Mesenchymal stem cell (in vitro differentiated cells and primary cell): ENCODE results near the gene ASTN2.
"Not testable (repeated sequence)": the region's sequence is repeated elsewhere in the genome, so short reads cannot be mapped to it uniquely, and the experiment has no call there.

Experiments
- DNase-seq: peaks from one replicate; pipeline ENCODE4 v3.0.0-alpha.2; 2013
- H2AFZ ChIP-seq: one replicate; pipeline ENCODE4 v1.6.1; 2013; ENCODE audit warnings: low read depth, mild to moderate bottlenecking, control low read depth, inconsistent platforms, low read length, moderate library complexity
- H2AK5ac ChIP-seq: 2 replicates; pipeline ENCODE4 v1.6.1; 2013; ENCODE audit warnings: low read length, moderate library complexity, mild to moderate bottlenecking, inconsistent platforms; ENCODE audit not compliant: severe bottlenecking
- H2BK120ac ChIP-seq: one replicate; pipeline ENCODE4 v1.6.1; 2013; ENCODE audit warnings: low read depth, mild to moderate bottlenecking, inconsistent platforms, low read length, moderate library complexity
- H2BK12ac ChIP-seq, 2 experiments: one replicate each; pipeline ENCODE4 v1.6.1; 2013; ENCODE audit warnings: inconsistent platforms in 2 of 2, low read length in 2 of 2, mild to moderate bottlenecking in 2 of 2, moderate library complexity in 2 of 2, control low read depth in 1 of 2
- H2BK15ac ChIP-seq: one replicate; pipeline ENCODE4 v1.6.1; 2013; ENCODE audit warnings: mild to moderate bottlenecking, low read depth, inconsistent platforms; ENCODE audit not compliant: poor library complexity, severe bottlenecking
- H2BK5ac ChIP-seq: 2 replicates; pipeline ENCODE4 v1.6.1; 2013; ENCODE audit warnings: low read depth, mild to moderate bottlenecking, low read length, control low read depth, inconsistent platforms; ENCODE audit not compliant: poor library complexity, severe bottlenecking
- H3K14ac ChIP-seq, 2 experiments: one replicate each; pipeline ENCODE4 v1.6.1; 2013; ENCODE audit warnings: inconsistent platforms in 2 of 2, low read length in 2 of 2, control low read depth in 1 of 2, mild to moderate bottlenecking in 1 of 2, moderate library complexity in 1 of 2
- H3K18ac ChIP-seq, 2 experiments: one replicate each; pipeline ENCODE4 v1.6.1; 2013; ENCODE audit warnings: inconsistent platforms in 2 of 2, low read length in 2 of 2, control low read depth in 1 of 2, low read depth in 1 of 2, mild to moderate bottlenecking in 1 of 2
- H3K23ac ChIP-seq, 2 experiments: one replicate each; pipeline ENCODE4 v1.6.1; 2013; ENCODE audit warnings: inconsistent platforms in 2 of 2, low read length in 2 of 2, mild to moderate bottlenecking in 2 of 2, moderate library complexity in 2 of 2, control low read depth in 1 of 2
- H3K27ac ChIP-seq: 2 replicates; pipeline ENCODE4 v1.5.1; 2013; ENCODE audit warnings: mild to moderate bottlenecking, moderate library complexity, low read length, control low read depth, inconsistent platforms; ENCODE audit not compliant: poor library complexity, severe bottlenecking
- H3K27me3 ChIP-seq, 2 experiments: 2 replicates each; pipeline versions ENCODE4 v1.6.1 to v1.7.0; 2013; ENCODE audit warnings: low read length in 2 of 2, mild to moderate bottlenecking in 2 of 2, moderate library complexity in 2 of 2, control low read depth in 1 of 2, inconsistent platforms in 1 of 2; ENCODE audit not compliant: control insufficient read depth in 1 of 2, insufficient read depth in 1 of 2
- H3K36me3 ChIP-seq, 2 experiments: 2 replicates each; pipeline versions ENCODE4 v1.6.1 to v1.7.0; 2013; ENCODE audit warnings: low read length in 2 of 2, control low read depth in 1 of 2, inconsistent platforms in 1 of 2, low read depth in 1 of 2, mild to moderate bottlenecking in 1 of 2; ENCODE audit not compliant: insufficient read depth in 2 of 2, control insufficient read depth in 1 of 2
- H3K4ac ChIP-seq, 2 experiments: one replicate each; pipeline ENCODE4 v1.6.1; 2013; ENCODE audit warnings: inconsistent platforms in 2 of 2, low read length in 2 of 2, mild to moderate bottlenecking in 2 of 2, moderate library complexity in 2 of 2, control low read depth in 1 of 2, low read depth in 1 of 2
- H3K4me1 ChIP-seq: 2 replicates; pipeline ENCODE4 v1.6.1; 2013; ENCODE audit warnings: low read depth, low read length, control low read depth; ENCODE audit not compliant: control insufficient read depth, insufficient read depth
- H3K4me2 ChIP-seq: 2 replicates; pipeline ENCODE4 v1.6.1; 2013; ENCODE audit warnings: low read length, mild to moderate bottlenecking, inconsistent platforms; ENCODE audit not compliant: poor library complexity, severe bottlenecking
- H3K4me3 ChIP-seq, 2 experiments: 2 replicates each; pipeline versions ENCODE4 v1.5.1 to v1.7.0; 2013; ENCODE audit warnings: low read length in 2 of 2, mild to moderate bottlenecking in 2 of 2, control low read depth in 1 of 2, low read depth in 1 of 2; ENCODE audit not compliant: insufficient read depth in 1 of 2
- H3K79me1 ChIP-seq: replicated peaks from 2 replicates; pipeline ENCODE4 v1.6.1; 2013; ENCODE audit warnings: mild to moderate bottlenecking, control low read depth, low read length, inconsistent platforms; ENCODE audit not compliant: poor library complexity, severe bottlenecking
- H3K9ac ChIP-seq: 2 replicates; pipeline ENCODE4 v1.7.0; 2013; ENCODE audit warnings: mild to moderate bottlenecking, low read length, moderate library complexity
- H3K9me3 ChIP-seq: 2 replicates; pipeline ENCODE4 v1.7.0; 2013; ENCODE audit warnings: mild to moderate bottlenecking, low read length; ENCODE audit not compliant: control insufficient read depth
- H4K8ac ChIP-seq: one replicate; pipeline ENCODE4 v1.6.1; 2013; ENCODE audit warnings: inconsistent platforms, mild to moderate bottlenecking, low read length, moderate library complexity
- H4K91ac ChIP-seq: one replicate; pipeline ENCODE4 v1.6.1; 2013; ENCODE audit warnings: mild to moderate bottlenecking, low read length, inconsistent platforms
- WGBS: methylation state at CpG from one replicate; pipeline ENCODE4 v1.1.7; 2013; ENCODE audit warnings: mixed read lengths; 5-methylcytosine and 5-hydroxymethylcytosine counted together

ASTN2 gene

DNA sequence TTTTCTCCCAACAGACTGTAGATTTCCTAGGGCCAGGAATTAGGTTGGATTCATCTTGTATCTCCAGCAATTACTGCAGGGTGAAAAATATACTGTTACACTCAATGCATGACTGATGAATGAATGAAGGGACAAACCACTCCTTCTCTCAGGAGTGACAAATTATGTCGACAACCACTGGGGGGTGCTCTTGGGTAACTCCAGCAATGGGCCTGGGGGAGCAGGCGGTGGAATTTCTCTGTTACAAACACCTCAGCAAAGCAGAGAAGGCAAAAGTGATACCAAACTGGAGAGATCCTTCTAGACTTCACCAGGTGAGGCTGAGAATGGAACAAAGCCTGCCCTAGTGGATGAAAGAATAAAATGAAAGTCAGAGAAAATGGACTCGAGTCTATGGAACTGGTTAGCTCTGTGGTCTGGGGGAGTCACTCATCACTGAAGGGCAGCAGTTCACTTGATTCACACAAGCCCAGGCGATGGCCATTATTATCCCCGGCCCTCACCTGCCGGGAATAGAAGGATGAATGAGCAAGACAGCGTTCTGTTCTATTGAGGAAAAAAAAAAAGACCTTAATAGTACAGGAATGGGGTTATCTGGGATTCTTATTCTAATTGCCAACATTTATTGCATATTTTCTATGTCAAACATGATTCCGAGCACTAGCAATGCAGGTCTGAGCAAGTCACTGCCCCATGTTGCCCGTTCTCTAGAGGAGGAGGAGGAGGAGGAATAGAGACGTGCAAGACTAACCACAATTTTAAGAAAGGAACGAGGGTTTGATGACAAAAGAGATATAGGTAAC lies 341.1 kb downstream of the ASTN2 start:
- no peak overlapping the region for H2AFZ ChIP-seq
- no peak overlapping the region for H3K18ac ChIP-seq
- H3K9me3 ChIP-seq: no peaks in the 10 kb centered on the region
- H3K23ac ChIP-seq: no peak overlapping the region
- DNase-seq: peak; percentile 34
- H2BK120ac ChIP-seq: no peak overlapping the region
- H3K4ac ChIP-seq: no peak overlapping the region
- H3K4me2 ChIP-seq: no peak overlapping the region
- no peak overlapping the region for H3K27ac ChIP-seq
- H2BK15ac ChIP-seq: no peak overlapping the region
- no peak overlapping the region for H3K4me3 ChIP-seq
- H2AK5ac ChIP-seq: no peak overlapping the region
- H3K27me3 ChIP-seq: peaks cover 0 to 9% of the 10 kb centered on the region in 2 experiments
- no peak overlapping the region for H2BK5ac ChIP-seq
- H3K36me3 ChIP-seq: no peaks in the 10 kb centered on the region
- no peak overlapping the region for H2BK12ac ChIP-seq
- no peaks in the 10 kb centered on the region for H3K79me1 ChIP-seq
- WGBS: 69% methylated on average over 10 of the region's 11 CpGs
- no peak overlapping the region for H4K91ac ChIP-seq
- no peak overlapping the region for H3K9ac ChIP-seq
- H4K8ac ChIP-seq: no peak overlapping the region
- no peak overlapping the region for H3K14ac ChIP-seq
- no peaks in the 10 kb centered on the region for H3K4me1 ChIP-seq

DNA sequence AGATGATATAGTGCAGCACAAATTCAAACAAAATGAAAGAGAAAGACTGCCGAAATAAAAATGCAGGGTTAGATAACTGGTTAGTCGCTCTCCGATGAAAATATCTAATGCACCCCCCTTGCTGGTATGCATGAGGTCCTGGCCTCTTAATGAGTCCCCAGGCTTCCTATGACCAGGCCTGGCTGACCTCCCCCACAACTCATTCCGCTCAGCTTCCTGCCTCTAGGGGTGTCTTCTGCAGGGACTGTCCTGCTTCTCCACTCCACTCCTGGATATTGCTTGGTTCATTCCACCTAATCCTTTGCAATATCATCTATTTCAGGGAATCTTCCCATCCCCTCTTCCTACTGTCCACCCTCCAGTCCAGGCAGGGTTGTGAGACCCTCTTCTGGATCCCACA lies 341.8 kb downstream of the ASTN2 start:
- H4K8ac ChIP-seq: no peak overlapping the region
- no peak overlapping the region for H2BK12ac ChIP-seq
- H3K4me1 ChIP-seq: no peaks in the 10 kb centered on the region
- no peak overlapping the region for H3K9ac ChIP-seq
- H2BK120ac ChIP-seq: no peak overlapping the region
- no peak overlapping the region for H3K4me2 ChIP-seq
- H3K4ac ChIP-seq: no peak overlapping the region
- H3K14ac ChIP-seq: no peak overlapping the region
- no peak overlapping the region for H2AFZ ChIP-seq
- no peaks in the 10 kb centered on the region for H3K9me3 ChIP-seq
- H2BK5ac ChIP-seq: no peak overlapping the region
- no peak overlapping the region for H4K91ac ChIP-seq
- H2AK5ac ChIP-seq: no peak overlapping the region
- H3K27ac ChIP-seq: no peak overlapping the region
- H3K18ac ChIP-seq: no peak overlapping the region
- no peaks in the 10 kb centered on the region for H3K36me3 ChIP-seq
- no peak for DNase-seq
- no peaks in the 10 kb centered on the region for H3K79me1 ChIP-seq
- H3K27me3 ChIP-seq: peaks cover 0 to 9% of the 10 kb centered on the region in 2 experiments
- H3K23ac ChIP-seq: no peak overlapping the region
- WGBS: 76% methylated on average over 4 of the region's 4 CpGs
- H2BK15ac ChIP-seq: no peak overlapping the region
- H3K4me3 ChIP-seq: no peak overlapping the region

DNA sequence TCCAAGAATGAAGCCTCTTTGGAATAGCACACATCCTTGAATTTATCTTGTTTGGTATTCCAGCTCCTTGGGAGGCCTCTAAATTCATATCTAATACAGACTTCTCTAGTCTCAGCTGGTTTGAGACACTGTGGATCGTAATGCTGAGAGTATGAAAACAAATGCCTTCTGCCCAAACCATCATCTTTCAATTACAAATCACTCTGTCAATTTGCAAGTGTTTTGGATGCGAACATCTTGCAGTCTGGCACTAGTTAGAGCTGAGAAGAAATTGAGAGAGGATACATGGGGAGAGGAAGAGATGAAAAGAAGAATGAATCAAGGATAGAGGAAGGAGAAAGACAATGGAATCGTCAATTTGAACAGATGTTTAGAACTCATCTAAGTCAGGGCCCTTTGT lies 342.6 kb downstream of the ASTN2 start:
- Histone ChIP-seq H3K18ac (no peak overlapping the region), H3K9ac (no peak overlapping the region), H4K91ac (no peak overlapping the region), H3K27ac (no peak overlapping the region), H2BK120ac (no peak overlapping the region), H3K9me3 (no peaks in the 10 kb centered on the region), H2AFZ (no peak overlapping the region), H2AK5ac (no peak overlapping the region), H3K79me1 (no peaks in the 10 kb centered on the region), H3K14ac (no peak overlapping the region), H3K4me2 (no peak overlapping the region), H3K4ac (no peak overlapping the region), H2BK5ac (no peak overlapping the region), H4K8ac (no peak overlapping the region), H2BK15ac (no peak overlapping the region), H3K36me3 (no peaks in the 10 kb centered on the region), H3K23ac (no peak overlapping the region), H3K4me3 (no peak overlapping the region), H3K4me1 (no peaks in the 10 kb centered on the region), H3K27me3 (peaks cover 0 to 9% of the 10 kb centered on the region in 2 experiments), H2BK12ac (no peak overlapping the region)
- no peak for DNase-seq
- WGBS: 88% methylated on average over 2 of the region's 3 CpGs

DNA sequence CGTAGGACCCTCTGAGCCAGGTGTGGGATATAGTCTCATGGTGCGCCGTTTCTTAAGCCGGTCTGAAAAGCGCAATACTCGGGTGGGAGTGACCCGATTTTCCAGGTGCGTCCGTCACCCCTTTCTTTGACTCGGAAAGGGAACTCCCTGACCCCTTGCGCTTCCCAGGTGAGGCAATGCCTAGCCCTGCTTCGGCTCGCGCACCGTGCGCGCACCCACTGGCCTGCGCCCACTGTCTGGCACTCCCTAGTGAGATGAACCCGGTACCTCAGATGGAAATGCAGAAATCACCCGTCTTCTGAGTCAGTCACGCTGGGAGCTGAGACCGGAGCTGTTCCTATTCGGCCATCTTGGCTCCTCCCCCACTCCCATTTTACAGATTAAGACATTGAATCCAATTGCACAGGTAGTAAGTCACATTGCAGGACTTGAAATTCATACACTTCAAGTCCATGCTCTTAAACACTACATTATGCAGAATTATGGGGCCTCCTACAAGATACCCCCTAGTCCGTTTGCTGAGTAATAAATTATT lies 343.1 kb downstream of the ASTN2 start:
- not testable (repeated sequence) for H2AK5ac ChIP-seq, H3K14ac ChIP-seq, H3K9ac ChIP-seq, H4K91ac ChIP-seq, H2BK15ac ChIP-seq, H3K4me3 ChIP-seq, H2AFZ ChIP-seq, H3K4me1 ChIP-seq, H3K23ac ChIP-seq, H2BK5ac ChIP-seq, H3K4me2 ChIP-seq, H2BK12ac ChIP-seq, H4K8ac ChIP-seq, H3K27ac ChIP-seq, H3K36me3 ChIP-seq, H3K79me1 ChIP-seq, H3K27me3 ChIP-seq, DNase-seq, H2BK120ac ChIP-seq, H3K4ac ChIP-seq, H3K18ac ChIP-seq, H3K9me3 ChIP-seq
- WGBS: 81% methylated on average over 24 of the region's 24 CpGs
